ENCODE data around the gene BEGAIN.

BEGAIN gene

DNA sequence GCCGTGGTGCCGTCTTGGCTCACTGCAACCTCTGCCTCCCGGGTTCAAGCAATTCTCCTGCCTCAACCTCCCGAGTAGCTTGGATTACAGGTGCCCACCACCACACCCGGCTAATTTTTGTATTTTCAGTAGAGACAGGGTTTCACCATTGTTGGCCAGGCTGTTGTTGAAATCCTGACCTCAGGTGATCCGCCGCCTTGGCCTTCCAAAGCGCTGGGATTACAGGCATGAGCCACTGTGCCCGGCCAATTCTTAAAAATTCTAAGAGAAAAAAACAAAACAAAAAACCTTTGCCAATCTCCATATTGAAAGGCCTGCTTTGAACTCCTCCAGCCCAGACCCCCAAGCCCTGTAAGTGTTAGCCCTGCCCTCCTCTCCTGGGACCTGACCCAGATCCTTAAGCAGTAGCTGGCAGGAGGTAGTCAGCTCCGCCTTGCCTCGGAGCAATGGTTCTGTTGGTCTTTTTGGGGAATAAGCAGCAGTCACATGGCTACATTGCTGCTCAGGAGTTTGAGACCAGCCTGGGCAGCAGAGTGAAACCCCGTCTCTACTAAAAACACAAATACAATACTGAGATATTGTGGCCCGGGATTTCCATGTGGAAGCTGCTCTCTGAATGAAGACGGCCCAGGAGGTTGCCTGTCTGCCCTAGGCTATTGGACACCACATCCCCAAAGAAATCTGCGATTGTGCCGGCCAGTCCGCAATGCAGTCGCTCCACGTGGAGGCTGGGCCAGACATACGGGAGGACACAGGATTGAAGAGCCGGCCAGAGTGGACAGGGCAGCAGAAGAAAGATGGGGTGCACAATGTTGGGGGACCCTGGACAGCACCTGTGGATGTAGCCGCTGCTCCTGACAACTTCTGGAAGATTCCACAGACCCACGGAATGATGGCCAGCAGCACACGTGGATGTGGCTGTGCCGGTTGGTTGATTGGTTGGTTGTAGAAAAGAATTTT lies 28.8 kb upstream of the BEGAIN start:
- DNase-seq, result no peak

GRCh38 chr14:100614803-100615202 lies 27.6 kb upstream of the BEGAIN start:
- no peak for DNase-seq

DNA sequence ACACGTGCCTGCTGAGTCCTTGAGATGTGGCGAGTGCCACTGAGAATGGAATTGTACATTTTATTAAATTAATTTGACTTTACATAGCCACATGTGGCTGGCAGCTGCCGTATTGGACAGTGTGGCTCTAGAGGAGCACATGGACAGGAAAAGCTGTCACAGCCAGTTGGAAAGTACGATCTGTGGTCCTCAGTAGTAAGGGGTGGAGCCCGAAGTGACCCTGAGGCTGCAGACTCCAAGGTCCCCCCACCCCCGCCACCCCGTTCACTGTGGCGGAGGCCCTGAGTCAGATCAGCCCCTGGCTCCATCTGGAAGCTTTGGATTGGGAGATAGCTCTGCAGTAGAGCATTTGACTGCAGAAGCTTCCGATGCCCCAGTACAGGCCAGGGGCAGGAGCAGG lies 25.8 kb upstream of the BEGAIN start:
- DNase-seq, result no peak

- no peak for DNase-seq
Observed at GRCh38 chr14:100611811-100612480, 24.7 kb upstream of the BEGAIN start.

- no peak for DNase-seq
Observed at GRCh38 chr14:100610511-100611217, 23.4 kb upstream of the BEGAIN start.

DNA sequence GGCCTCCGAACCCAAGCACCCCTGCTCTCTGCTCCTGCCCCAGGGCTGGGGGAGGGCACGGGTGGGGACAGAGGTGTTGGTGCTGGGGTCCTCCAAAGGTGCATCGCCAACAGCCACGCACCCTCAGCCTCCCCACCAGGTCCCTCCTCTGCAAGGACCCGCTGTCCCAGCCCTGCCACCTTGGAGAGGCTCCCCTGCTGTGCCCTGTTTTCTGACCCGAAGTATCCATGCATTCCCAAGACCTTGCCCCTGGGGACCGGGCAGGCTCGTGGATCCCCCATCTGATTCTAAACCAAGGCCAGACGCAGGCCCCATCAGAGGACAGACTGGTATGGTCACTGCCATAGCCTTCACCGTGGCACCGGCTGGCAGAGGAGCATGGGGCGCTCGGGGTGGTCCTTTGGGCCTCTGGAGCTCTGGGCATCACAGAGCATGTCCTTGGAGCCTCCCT lies 22.7 kb upstream of the BEGAIN start:
- DNase-seq, result no peak

GRCh38 chr14:100609331-100609870 lies 22.2 kb upstream of the BEGAIN start:
- no peak for DNase-seq

DNA sequence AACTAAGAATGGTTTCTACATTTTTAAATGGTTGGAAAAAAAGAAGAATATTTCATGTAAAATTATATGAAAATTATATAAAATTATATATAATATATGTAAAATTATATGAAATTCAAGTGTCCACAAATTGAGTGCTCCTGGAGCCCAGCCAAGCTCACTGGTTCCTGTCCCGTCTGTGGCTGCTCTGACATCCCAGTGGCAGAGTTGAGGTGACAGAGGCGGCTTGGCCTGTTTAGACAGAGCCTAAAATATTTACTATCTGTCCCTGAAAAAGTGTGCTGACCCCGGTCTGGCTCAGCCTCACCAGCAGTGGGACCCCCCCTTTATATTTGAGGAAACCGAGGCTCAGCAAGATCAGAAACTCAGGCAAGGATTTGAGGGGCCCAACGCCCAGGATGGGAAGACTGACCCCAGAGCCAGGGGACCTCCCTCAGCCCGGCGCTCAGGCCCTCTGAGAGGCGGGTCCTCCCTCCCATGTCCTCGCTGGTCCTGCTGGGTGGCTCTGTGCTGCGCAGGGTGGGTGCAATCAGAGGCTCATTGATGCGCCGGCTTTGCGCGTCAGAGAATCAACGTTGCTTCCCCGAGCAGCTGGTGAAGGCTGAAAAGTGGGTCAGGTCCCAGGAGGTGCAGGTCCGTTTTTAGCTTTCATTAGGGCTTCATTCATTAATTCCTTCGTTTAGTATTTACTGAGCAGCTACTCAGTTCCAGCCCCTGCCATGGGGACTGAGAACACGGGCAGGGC lies 21.5 kb upstream of the BEGAIN start:
- DNase-seq, result no peak

DNA sequence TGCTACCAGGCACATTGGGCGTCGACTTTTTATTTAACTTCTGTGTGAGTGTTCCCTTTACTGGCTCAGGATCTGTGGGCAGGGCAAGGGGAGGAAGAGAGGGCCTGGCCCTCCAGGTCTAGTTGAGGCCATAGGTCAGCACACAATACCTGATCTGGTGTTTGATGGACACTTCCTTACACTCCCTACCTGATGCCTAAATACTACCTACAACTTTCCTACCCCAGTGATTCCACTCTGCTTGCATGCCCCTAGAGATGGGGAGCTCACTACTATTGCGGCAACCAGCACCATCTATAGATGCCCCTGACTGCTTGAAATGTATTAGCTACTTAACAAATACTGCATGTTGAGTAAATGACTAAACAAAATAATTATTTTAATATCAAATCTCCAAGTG lies 20.8 kb upstream of the BEGAIN start:
- no peak for DNase-seq

DNA sequence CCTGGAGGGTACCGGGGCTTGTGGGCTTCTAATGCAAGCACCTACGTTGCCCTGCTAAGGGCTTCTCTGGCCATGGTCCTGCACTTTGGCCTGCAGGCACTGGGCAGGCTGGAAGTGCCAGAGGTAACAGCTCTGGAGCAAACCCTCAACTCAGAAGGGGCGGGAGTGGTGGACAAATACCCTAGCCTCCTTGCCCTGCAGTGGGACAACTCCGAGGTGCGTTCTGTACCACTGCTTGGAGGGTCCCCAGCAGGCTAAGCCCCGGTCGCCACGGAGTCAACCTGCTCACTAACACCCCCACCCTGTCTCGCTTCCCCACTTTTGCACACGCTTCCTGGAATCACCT lies 20.4 kb upstream of the BEGAIN start:
- no peak for DNase-seq

DNA sequence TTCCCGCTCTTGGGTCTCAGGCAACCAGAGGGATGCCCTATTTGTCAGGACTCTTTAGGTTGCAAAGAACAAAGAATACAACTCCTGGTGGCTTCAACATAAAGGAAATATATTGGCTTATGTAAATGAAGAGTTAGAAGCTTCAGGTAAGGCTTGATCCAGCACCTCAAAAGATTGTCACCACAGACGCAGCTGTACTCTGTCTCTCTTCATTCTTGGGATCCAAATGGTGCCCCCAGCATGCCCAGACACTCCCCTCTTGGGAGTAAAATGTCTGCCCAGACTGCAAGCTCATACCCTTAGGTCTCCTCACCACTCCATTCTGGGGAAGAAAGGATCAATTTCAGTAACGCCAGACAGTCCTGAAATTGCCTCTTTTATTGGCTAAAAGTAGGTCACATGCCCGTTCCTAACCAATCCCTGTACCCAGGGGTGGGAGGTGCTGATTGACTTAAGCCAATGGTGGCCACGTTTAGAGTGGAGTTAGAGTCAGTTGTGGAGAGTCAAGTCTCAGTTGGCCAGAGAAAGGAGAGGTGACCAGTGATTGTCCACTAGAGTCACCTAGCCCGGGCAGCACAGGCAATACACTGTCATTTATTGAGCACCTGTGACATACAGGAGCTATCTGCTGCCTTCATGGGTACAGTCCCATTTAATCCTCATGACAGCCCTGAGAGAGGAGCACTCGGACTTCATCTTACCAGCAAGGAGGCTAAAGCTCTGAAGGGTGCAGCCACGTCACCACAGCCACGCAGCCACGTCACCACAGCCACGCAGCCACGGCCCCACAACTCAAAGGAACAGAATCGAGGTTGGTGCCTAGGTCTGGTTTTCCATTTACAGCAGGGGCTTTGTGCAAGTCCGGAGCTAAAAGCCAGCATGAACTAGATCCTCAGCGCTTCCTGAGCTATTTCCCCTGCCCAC lies 19.7 kb upstream of the BEGAIN start:
- DNase-seq, result no peak

DNA sequence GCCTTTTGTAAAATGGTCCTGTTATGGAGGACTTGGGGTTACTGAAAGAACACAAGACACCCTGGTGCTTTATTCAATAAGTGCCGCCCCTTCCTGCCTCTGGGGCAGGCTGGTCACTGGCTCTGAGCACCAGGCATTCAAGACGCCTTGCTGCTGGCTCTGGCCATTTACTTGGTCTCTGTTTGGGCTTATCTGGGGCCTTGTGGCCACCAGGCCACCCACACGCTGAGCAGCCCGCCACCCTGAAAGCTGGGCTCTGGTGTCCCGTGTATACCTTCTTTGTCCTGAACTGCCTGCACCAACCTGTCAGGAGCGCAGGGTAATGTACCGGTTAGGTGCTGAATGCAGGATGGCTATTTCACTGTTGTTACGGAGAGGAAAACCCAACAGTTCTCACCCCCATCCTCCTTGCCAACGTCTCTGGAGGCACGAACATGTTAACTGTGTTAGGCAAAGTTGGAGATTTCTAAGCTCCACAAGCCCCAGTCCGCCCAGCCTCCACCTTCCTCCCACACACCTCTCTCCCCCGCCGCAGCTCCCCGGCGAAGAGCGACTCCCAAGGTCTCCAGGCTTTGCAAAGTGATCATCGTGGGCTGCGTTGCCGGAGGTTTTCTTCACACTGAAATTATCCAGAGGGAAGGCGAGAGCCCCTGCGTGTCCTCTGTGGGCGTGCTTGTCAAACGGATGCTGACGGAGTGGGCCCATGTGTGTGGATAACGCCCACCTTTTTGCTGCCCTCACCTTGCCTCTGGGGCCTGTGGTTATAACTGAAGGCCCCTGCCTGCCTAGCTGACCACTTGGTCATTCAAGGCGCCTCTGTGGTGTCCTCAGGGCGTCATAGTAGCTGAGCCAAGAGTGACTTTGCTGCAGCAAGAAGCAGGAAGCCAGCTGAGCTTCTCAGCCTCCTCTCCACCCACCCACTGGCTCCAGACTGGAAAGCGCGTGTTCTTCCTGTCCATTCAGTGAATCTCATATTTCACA lies 18.8 kb upstream of the BEGAIN start:
- no peak for DNase-seq

- DNase-seq, result no peak
Observed at GRCh38 chr14:100605230-100605629, 18.0 kb upstream of the BEGAIN start.

GRCh38 chr14:100604709-100605108 lies 17.5 kb upstream of the BEGAIN start:
- no peak for DNase-seq

DNA sequence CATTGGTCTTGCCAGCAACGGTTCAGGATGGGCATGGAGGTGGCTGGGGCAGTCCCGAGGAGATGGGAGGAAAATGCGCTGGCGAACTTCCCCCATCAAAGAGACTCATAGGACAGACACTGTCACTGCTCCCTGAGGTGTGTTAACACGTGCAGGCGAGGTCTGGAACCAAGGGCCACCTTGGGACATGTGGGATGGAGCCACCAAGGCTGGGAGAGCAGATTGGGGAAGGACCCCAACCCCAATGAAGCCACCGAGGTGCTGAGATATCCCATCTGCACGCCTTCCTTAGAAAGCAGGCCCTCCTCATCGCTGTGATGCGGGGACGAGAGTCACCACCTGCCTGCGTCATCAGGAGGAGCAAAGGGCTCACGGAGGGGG lies 16.9 kb upstream of the BEGAIN start:
- no peak for DNase-seq

GRCh38 chr14:100603341-100604120 lies 16.3 kb upstream of the BEGAIN start:
- no peak for DNase-seq

GRCh38 chr14:100602621-100603230 lies 15.5 kb upstream of the BEGAIN start:
- DNase-seq, result no peak

DNA sequence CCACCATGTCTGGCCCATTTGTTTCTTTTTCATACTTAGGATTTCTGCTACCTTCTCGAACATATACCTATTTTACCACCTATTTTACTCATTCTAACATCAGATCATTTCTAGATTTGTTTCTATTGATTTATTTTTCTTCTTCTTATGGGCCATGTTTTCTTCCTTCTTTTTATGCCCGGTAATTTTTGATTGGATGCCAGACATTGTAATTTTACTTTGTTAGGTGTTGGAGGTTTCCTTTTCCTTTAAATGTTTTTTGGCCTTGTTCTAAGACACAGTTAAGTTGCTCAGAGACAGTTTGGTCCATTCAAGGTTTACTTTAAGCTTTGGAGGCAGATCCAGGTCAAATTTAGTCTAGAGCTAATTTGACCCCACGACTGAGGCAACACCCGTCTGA lies 14.7 kb upstream of the BEGAIN start:
- DNase-seq, result no peak

- no peak for DNase-seq
Observed at GRCh38 chr14:100601064-100601463, 13.8 kb upstream of the BEGAIN start.
